ENCODE data around the gene ETS1.

ETS1 gene

GRCh38 chr11:128568166-128568778, 19.1 kb downstream of the ETS1 start:
- DNase-seq (ENCODE audit: low read depth in 2 of 3, low spot score in 1 of 3) = no peak

- no peak for DNase-seq (ENCODE audit: low read depth in 2 of 3, low spot score in 1 of 3)
Observed at GRCh38 chr11:128567130-128567529, 20.2 kb downstream of the ETS1 start.

DNA sequence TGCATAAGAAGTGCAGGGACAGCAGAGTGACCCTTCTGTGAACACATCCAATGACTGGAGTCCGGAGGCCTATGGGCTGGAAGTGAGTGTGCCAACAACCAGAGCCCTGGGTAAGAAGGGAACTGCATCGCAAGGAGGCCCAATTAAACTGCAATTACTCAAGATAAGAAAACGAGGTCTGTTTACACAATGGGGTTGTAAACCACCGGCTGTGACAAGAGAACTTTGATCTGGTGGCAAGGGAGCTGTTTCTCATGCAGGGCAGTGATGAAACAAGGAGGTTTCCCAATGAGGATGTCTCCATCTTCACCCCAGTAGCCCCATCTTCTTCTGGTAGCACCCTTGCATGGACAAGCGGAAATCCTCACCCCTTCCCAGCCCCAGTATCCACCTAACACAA, 21.5 kb downstream of the ETS1 start:
- no peak for DNase-seq (ENCODE audit: low read depth in 2 of 3, low spot score in 1 of 3)

- DNase-seq (ENCODE audit: low read depth in 2 of 3, low spot score in 1 of 3) = no peak
Observed at GRCh38 chr11:128564642-128565245, 22.6 kb downstream of the ETS1 start.

DNA sequence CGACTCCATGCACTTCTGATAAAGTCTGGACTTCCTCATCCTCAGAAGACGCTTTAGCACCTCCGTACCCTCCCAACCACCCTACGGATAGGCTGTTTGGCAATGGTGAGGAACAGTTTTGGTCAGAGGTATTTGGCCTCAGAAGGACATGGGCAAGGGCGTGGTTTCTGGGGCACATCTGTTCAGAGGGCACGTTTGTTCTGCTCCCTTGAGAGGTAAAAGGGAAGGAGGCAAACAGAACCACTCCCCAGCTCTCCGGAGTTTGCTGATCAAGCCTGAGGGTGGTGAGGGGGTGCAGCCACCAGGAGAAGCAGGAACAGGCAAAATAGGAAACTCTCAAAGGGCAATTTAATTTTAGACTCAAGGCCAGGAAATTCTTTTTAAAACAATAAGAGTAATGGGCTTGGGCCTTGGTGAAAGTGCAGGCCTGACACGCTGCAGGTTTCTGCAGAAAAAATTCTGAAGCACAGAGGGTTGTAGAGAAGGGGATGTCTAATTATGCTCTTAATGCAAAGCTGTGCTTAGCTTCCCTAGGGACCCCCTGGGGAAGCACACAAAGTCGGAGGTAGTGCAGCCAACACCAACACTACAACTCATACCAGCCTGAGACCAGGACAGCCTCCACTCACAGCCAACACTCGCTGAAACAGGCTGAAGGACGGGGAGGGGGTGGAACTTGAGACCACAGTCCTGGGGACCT, 23.3 kb downstream of the ETS1 start:
- no peak for DNase-seq (ENCODE audit: low read depth in 2 of 3, low spot score in 1 of 3)

- no peak for DNase-seq (ENCODE audit: low read depth in 2 of 3, low spot score in 1 of 3)
Observed at GRCh38 chr11:128563308-128563707, 24.1 kb downstream of the ETS1 start.

DNA sequence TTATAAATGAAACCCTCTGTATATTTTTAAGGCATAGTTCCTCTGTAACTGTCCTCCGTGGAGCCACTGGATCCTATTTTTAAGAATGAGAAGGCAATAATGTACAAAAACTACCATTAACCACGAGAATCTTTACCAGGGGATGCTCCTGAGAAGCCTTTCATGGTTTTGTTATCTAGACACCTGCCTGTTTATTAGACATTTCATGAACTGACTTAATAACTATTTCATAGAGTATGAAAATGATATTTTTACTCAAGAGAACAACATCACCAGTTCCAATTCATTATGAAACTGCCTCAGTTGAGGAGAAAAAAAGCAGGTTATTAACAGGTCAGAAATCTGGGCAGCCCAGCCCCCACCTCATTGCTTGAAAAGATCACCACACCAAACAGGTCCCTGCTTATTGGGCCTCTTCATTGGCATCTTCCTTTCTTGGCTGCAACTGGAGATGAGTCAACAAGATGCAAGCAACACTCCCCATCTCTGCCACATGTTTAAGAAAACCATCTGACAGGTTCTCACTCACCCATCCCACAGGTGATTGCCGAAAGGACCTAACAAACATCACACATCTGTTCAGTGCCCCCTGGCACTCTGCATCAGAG, 27.8 kb downstream of the ETS1 start:
- DNase-seq (ENCODE audit: low read depth in 2 of 3, low spot score in 1 of 3) = no peak

GRCh38 chr11:128555606-128556005, 31.8 kb downstream of the ETS1 start:
- no peak for DNase-seq (ENCODE audit: low read depth in 2 of 3, low spot score in 1 of 3)

DNA sequence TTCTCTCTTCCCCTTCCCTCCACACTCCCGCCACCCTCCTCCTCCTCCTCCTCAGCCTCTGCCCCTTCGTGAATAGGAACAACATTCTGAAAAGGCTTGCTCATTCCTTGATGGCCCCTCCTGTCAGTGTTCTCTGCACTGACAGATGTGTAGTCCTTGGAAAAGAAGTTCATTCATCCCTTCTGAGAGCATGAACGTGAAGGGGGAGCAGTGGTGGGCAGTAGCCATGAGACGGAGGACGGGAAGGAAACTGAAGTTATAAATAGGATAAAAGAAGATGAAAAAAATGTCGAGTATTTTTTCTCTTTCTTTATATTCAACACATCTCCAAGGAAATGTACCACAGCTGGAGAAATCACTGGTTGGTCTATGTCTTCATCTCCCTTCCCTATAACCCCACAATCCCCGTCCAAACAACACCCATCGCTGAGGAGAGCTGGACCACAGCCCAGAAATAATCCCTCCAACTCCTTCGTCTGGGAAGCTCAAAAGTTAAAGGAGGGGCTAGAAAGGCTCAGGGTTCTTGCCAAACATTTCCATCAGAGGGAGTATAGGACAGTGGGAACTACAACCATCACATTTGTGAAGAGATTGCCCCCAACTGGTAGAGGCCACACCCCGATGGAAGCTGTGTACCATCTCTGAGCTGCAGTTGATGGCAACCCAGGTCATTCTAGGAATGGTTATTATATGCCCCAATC, 33.5 kb downstream of the ETS1 start:
- DNase-seq (ENCODE audit: low read depth in 2 of 3, low spot score in 1 of 3) = no peak

GRCh38 chr11:128552783-128553661, 34.3 kb downstream of the ETS1 start:
- DNase-seq (ENCODE audit: low read depth in 2 of 3, low spot score in 1 of 3) = no peak

DNA sequence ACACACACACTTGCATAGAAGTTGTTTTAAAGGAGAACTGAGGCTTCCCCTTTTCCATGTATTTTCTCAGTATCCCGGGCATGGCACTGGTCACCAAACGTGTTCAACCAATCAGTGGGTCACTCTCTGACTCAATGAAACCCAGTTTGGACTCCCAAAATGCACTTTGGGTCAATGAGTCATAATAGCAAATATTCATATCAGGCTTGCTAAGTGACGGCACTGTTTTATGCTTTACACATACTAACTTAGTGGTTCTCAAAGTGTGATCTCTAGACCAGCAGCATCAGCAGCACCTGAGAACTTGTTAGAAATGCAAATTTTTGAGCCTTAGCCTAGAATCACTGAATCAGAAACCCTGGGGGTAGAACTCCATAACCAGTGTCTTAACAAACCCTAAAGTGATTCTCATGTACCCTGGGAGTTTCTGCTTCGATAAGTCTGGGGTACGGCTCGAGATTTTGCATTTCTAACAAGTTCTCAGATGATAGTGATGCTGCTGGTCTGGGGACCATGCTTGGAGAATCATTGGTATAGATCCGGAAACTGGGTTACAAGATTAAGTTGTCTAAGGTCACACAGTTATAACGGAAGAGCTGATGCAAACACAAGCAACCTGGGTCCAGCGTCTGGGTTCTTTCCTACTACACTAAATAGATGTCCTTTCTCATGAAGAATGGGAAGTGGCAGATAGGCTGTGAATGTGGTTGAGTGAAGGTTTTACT, 35.6 kb downstream of the ETS1 start:
- peak in 1 of 3 donors; percentile 22 for DNase-seq (ENCODE audit: low read depth in 2 of 3, low spot score in 1 of 3)

DNA sequence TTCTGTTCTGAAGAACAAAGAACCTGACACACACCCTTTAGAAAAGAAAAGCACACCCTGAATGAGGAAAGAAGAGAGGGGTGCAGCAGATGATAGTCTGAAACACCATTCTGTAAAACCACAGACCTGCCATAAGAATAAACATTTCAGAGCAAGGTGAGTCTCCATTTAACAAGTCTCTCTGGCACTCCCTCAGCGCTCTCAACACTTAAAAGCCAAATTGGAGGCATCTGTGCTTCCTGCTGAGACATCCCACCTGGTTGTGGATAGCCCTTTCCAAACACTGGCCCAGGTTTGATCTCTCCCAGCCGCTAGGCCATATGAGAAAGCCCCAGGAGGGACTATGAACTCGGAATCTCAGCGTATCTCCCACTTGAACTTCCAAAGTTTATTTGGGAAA, 36.3 kb downstream of the ETS1 start:
- no peak for DNase-seq (ENCODE audit: low read depth in 2 of 3, low spot score in 1 of 3)

GRCh38 chr11:128550261-128550821, 37.0 kb downstream of the ETS1 start:
- no peak for DNase-seq (ENCODE audit: low read depth in 2 of 3, low spot score in 1 of 3)

- DNase-seq (ENCODE audit: low read depth in 2 of 3, low spot score in 1 of 3) = no peak
Observed at GRCh38 chr11:128549256-128549944, 38.0 kb downstream of the ETS1 start.

GRCh38 chr11:128548649-128549255, 38.6 kb downstream of the ETS1 start:
- no peak for DNase-seq (ENCODE audit: low read depth in 2 of 3, low spot score in 1 of 3)

DNA sequence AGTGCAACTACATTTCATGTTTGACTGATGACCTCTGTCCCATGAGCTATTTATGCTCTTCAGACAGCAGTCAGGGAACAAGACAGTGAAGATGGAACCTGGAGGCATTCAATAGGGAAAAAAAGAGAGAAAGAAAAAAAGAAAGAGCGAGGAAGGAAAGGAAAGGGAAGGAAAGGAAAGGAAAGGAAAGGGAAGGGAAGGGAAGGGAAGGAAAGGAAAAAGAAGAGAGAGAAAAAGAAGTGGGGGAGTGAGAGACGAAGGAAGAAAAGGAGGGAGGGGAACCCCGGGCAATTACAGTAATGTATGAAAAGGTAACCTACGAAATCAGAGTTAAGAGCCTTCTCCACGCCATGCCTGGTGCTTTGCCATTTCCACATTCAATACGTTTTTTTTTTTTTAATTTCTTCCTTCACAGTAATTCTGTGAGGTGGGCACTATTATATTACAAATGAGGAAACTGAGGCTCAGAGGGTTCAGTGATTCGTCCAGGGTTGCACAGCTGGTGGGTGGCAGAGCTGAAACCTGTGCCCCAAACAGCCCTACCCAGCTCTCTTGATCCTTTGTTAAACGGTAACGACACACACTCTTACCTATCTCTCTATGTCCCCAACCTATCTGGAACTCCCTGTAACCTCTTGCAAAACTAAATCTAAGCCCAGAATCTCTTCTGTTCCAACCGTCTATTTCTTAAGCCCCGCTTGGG, 39.3 kb downstream of the ETS1 start:
- no peak for DNase-seq (ENCODE audit: low read depth in 2 of 3, low spot score in 1 of 3)

- no peak for DNase-seq (ENCODE audit: low read depth in 2 of 3, low spot score in 1 of 3)
Observed at GRCh38 chr11:128546916-128547315, 40.4 kb downstream of the ETS1 start.

DNA sequence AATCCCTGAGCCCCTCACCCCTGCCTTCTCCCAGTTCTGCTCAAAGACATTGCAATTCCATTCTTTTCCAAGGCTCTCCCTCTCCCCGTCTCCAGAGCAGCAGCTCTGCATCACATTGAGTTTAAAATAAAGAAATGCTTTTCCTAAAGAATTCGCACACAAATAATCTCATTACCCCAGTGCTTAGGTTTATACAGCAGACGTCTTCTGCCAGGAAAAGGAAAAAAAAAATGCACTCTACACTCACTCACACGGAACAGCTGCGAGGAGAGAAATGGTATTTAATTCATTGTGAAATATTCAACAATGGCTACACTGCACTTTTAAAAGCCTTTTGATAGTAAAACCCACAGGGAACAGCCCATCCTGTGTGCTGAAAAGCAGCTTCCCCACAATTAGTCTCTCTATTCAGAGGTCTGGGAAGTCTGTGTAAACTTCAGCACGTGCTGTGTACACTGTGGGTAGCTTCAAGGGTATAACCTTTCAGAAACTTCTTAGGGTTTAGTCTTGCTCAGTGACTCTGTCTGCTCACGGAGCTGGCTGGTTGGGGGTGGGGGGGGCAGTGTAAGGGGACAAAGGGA, 42.8 kb downstream of the ETS1 start:
- DNase-seq (ENCODE audit: low read depth in 2 of 3, low spot score in 1 of 3) = no peak
